IPS-18a (cell line): ENCODE results near the gene S100A6.
"Not testable (repeated sequence)": the region's sequence is repeated elsewhere in the genome, so short reads cannot be mapped to it uniquely, and the experiment has no call there.

ENCODE experiments used
- H3K27ac ChIP-seq: one replicate; pipeline ENCODE4 v1.5.1; 2013; ENCODE audit warnings: low read length
- H3K27me3 ChIP-seq: one replicate; pipeline ENCODE4 v1.6.1; 2013; ENCODE audit warnings: mild to moderate bottlenecking, low read length; ENCODE audit not compliant: control insufficient read depth, insufficient read depth
- H3K36me3 ChIP-seq: one replicate; pipeline ENCODE4 v1.6.1; 2013; ENCODE audit warnings: low read depth, low read length; ENCODE audit not compliant: control insufficient read depth
- H3K4me1 ChIP-seq: one replicate; pipeline ENCODE4 v1.6.1; 2013; ENCODE audit warnings: low read depth, low read length; ENCODE audit not compliant: control insufficient read depth
- H3K4me3 ChIP-seq: one replicate; pipeline ENCODE4 v1.5.1; 2013; ENCODE audit warnings: low read length
- H3K9ac ChIP-seq: one replicate; pipeline ENCODE4 v1.6.1; 2013; ENCODE audit warnings: mild to moderate bottlenecking, low read length, moderate library complexity
- H3K9me3 ChIP-seq: one replicate; pipeline ENCODE4 v1.6.1; 2013; ENCODE audit warnings: low read depth, low read length; ENCODE audit not compliant: control insufficient read depth

S100A6 gene

GRCh38 chr1:153535242-153536011, at the start of gene S100A6:
S100A6 (minus strand) TSS chr1:153535991; CDS start chr1:153535339, 652 bp downstream.
- Histone ChIP-seq H3K9me3 (no peaks in the 10 kb centered on the region), H3K27me3 (peaks cover 6% of the 10 kb centered on the region), H3K36me3 (no peaks in the 10 kb centered on the region), H3K27ac (no peak within 1 kb of the TSS), H3K4me3 (peak within 1 kb of the TSS; percentile 29), H3K4me1 (peaks cover 31% of the 10 kb centered on the region), H3K9ac (no peak within 1 kb of the TSS)

DNA sequence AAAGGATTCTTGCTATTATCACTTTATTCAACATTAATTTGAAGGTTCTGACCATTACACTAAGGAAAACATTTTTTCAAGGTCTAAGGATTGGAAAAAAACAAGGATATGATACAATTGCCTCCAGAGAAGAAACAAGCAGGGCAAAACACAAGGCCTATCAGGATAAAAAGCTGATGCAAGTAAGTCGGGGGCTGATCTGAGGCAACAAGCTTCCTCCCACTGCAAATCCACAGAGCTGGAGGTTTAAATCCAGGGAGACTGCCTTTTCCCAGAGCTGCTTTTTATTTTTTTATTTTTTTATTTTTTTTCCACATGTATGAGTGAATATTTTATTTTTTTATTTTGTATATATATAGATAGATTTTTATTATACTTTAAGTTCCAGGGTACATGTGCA, 49.2 kb upstream of the S100A6 start:
- no peak overlapping the region for H3K4me3 ChIP-seq
- H3K27ac ChIP-seq: no peak overlapping the region
- H3K36me3 ChIP-seq: no peaks in the 10 kb centered on the region
- no peaks in the 10 kb centered on the region for H3K27me3 ChIP-seq
- no peak overlapping the region for H3K9ac ChIP-seq
- H3K9me3 ChIP-seq: no peaks in the 10 kb centered on the region
- no peaks in the 10 kb centered on the region for H3K4me1 ChIP-seq

GRCh38 chr1:153583976-153584375, 48.2 kb upstream of the S100A6 start:
- Histone ChIP-seq H3K9me3 (no peaks in the 10 kb centered on the region), H3K9ac (no peak overlapping the region), H3K27me3 (no peaks in the 10 kb centered on the region)

GRCh38 chr1:153583514-153583913, 47.7 kb upstream of the S100A6 start:
- H3K27me3 ChIP-seq, H3K4me3 ChIP-seq, H3K27ac ChIP-seq, H3K4me1 ChIP-seq, H3K36me3 ChIP-seq, H3K9me3 ChIP-seq, H3K9ac ChIP-seq: not testable (repeated sequence)

More at GRCh38 chr1:153583976-153584375, 48.2 kb upstream of the S100A6 start:
- Histone ChIP-seq H3K4me3 (no peak overlapping the region), H3K27ac (no peak overlapping the region), H3K4me1 (no peaks in the 10 kb centered on the region), H3K36me3 (no peaks in the 10 kb centered on the region)

- not testable (repeated sequence) for H3K36me3 ChIP-seq, H3K4me1 ChIP-seq, H3K4me3 ChIP-seq
Observed at GRCh38 chr1:153582836-153583235, 47.0 kb upstream of the S100A6 start.

GRCh38 chr1:153578936-153579335, 43.1 kb upstream of the S100A6 start:
- no peaks in the 10 kb centered on the region for H3K36me3 ChIP-seq
- no peaks in the 10 kb centered on the region for H3K27me3 ChIP-seq
- H3K4me1 ChIP-seq: no peaks in the 10 kb centered on the region
- H3K9me3 ChIP-seq: no peaks in the 10 kb centered on the region
- H3K27ac ChIP-seq: no peak overlapping the region
- no peak overlapping the region for H3K9ac ChIP-seq
- no peak overlapping the region for H3K4me3 ChIP-seq

More at GRCh38 chr1:153582836-153583235, 47.0 kb upstream of the S100A6 start:
- not testable (repeated sequence) for H3K9ac ChIP-seq, H3K27ac ChIP-seq, H3K27me3 ChIP-seq, H3K9me3 ChIP-seq

DNA sequence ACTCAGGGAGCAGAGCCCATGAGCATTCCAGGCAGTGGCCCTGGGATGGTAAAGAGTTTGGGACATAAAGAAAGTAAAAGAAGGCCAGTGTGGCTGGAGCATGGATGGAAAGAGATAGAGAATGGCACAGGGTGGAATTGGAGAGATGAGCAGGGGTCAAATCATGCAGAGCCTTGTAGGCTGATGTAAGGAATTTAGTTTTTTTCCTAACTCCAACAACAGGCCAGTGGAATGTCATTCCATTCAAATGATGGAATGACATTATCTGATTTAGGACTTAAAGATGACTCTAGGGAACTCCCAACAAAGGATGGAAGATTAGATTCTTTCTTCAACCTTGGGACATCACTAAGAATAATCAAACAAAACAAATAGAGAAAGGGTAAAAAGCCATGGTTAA, 42.7 kb upstream of the S100A6 start:
- Histone ChIP-seq H3K9me3 (no peaks in the 10 kb centered on the region), H3K27ac (no peak overlapping the region), H3K36me3 (no peaks in the 10 kb centered on the region), H3K4me3 (no peak overlapping the region), H3K4me1 (no peaks in the 10 kb centered on the region), H3K9ac (no peak overlapping the region), H3K27me3 (no peaks in the 10 kb centered on the region)

DNA sequence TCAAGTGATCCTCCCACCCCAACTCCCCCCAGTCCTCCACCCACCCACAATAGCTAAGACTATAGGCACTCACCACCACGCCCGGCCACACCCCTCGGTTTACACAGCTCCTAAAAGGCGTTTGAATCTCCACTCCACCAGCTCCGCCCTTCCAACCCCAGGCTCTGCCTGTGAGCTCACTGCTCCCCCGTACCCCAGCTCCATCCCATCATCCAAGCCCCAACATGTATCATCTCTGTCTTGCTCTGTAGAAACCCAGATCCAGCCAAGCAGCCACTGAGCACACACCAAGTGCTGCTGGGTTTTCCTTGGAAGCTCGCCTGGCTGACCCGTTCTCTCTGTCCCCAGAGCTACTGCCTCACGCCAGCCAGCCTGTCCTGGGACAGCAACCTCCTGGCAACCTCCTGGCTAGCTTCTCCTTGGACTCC, 41.8 kb upstream of the S100A6 start:
- H3K9me3 ChIP-seq: no peaks in the 10 kb centered on the region

GRCh38 chr1:153577138-153577537, 41.3 kb upstream of the S100A6 start:
- H3K27ac ChIP-seq: no peak overlapping the region

More for the DNA sequence above, 41.8 kb upstream of the S100A6 start:
- Histone ChIP-seq H3K9ac (no peak overlapping the region), H3K27ac (no peak overlapping the region), H3K27me3 (no peaks in the 10 kb centered on the region), H3K4me1 (no peaks in the 10 kb centered on the region), H3K36me3 (no peaks in the 10 kb centered on the region), H3K4me3 (no peak overlapping the region)

GRCh38 chr1:153575497-153575896, 39.7 kb upstream of the S100A6 start:
- H3K27ac ChIP-seq, H3K36me3 ChIP-seq, H3K9ac ChIP-seq, H3K9me3 ChIP-seq, H3K4me1 ChIP-seq, H3K27me3 ChIP-seq, H3K4me3 ChIP-seq: not testable (repeated sequence)

More at GRCh38 chr1:153577138-153577537, 41.3 kb upstream of the S100A6 start:
- H3K27me3 ChIP-seq: no peaks in the 10 kb centered on the region
- H3K4me3 ChIP-seq: no peak overlapping the region
- no peaks in the 10 kb centered on the region for H3K36me3 ChIP-seq
- H3K9ac ChIP-seq: no peak overlapping the region
- H3K4me1 ChIP-seq: no peaks in the 10 kb centered on the region
- H3K9me3 ChIP-seq: no peaks in the 10 kb centered on the region

DNA sequence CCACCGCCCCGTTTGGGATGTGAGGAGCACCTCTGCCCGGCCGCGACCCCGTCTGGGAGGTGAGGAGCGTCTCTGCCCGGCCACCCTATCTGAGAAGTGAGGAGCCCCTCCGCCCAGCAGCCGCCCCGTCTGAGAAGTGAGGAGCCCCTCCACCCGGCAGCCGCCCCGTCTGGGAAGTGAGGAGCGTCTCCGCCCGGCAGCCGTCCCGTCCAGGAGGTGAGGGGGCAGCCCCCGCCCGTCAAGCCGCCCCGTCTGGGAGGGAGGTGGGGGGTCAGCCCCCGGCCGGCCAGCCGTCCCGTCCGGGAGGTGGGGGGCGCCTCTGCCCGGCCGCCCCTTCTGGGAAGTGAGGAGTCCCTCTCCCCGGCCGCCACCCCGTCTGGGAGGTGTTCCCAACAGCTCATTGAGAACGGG, 39.3 kb upstream of the S100A6 start:
- H3K36me3 ChIP-seq, H3K4me3 ChIP-seq, H3K9ac ChIP-seq, H3K4me1 ChIP-seq, H3K27me3 ChIP-seq, H3K27ac ChIP-seq, H3K9me3 ChIP-seq: not testable (repeated sequence)

DNA sequence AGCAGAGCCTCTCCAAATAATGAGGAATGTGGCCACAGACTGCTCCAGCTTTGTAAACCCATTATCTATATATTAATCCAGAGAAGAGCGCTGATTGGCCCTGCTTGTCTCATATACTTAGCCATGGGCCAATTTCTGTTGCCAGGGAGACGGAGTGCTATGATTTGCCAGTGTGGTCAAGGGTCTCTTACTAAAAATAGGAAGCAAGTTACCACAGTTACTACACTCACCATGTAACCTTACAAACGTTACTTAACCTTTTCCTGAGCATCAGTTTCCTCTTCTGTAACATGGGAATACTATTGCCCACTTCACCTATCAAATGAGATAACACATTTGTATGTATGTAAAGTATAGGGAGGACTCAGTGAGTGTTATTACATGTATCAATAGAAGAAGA, 37.6 kb upstream of the S100A6 start:
- H3K4me3 ChIP-seq: no peak overlapping the region
- H3K9ac ChIP-seq: no peak overlapping the region
- no peaks in the 10 kb centered on the region for H3K9me3 ChIP-seq
- peaks cover under 1% of the 10 kb centered on the region for H3K4me1 ChIP-seq
- H3K36me3 ChIP-seq: no peaks in the 10 kb centered on the region
- no peak overlapping the region for H3K27ac ChIP-seq
- H3K27me3 ChIP-seq: no peaks in the 10 kb centered on the region
